Activated CD8-positive, alpha-beta memory T cell treated with anti-CD3 and anti-CD28 coated beads, Interleukin-2, amount 50 U/mL, for 24 hours (primary cell): ENCODE measurements around the gene CBX4.

ENCODE experiments used
- DNase-seq: peaks from one replicate; pipeline ENCODE4 v3.0.0-alpha.2; 2020; ENCODE audit errors: extremely low read depth

CBX4 gene

GRCh38 chr17:79839356-79840268, at the start of gene CBX4:
Gene CBX4, minus strand, starts transcription at chr17:79839440. Its CDS starts 189 bp downstream, at chr17:79839251.
- DNase-seq: peak; percentile 68

GRCh38 chr17:79888009-79888540, 48.8 kb upstream of the CBX4 start:
- no peak for DNase-seq

- DNase-seq: no peak
These were observed 48.3 kb upstream of the CBX4 start for GRCh38 chr17:79887451-79887991.

GRCh38 chr17:79883202-79883601, 44.0 kb upstream of the CBX4 start:
- DNase-seq: no peak

- no peak for DNase-seq
These were observed 39.2 kb upstream of the CBX4 start for GRCh38 chr17:79878329-79878947.

- no peak for DNase-seq
These were observed 37.8 kb upstream of the CBX4 start for GRCh38 chr17:79877041-79877440.

GRCh38 chr17:79875511-79875910, 36.3 kb upstream of the CBX4 start:
- no peak for DNase-seq

- no peak for DNase-seq
These were observed 35.2 kb upstream of the CBX4 start for GRCh38 chr17:79874329-79874981.

- DNase-seq: no peak
These were observed 34.3 kb upstream of the CBX4 start for GRCh38 chr17:79873583-79873982.

- no peak for DNase-seq
These were observed 33.5 kb upstream of the CBX4 start for GRCh38 chr17:79872762-79873161.

GRCh38 chr17:79871131-79871530, 31.9 kb upstream of the CBX4 start:
- no peak for DNase-seq

- no peak for DNase-seq
These were observed 31.3 kb upstream of the CBX4 start for GRCh38 chr17:79870540-79870939.

GRCh38 chr17:79866791-79867518, 27.7 kb upstream of the CBX4 start:
- no peak for DNase-seq

- DNase-seq: no peak
These were observed 26.3 kb upstream of the CBX4 start for GRCh38 chr17:79865351-79866210.

GRCh38 chr17:79864617-79865250, 25.5 kb upstream of the CBX4 start:
- DNase-seq: no peak

- DNase-seq: no peak
These were observed 24.9 kb upstream of the CBX4 start for GRCh38 chr17:79864147-79864546.

GRCh38 chr17:79862771-79863440, 23.7 kb upstream of the CBX4 start:
- no peak for DNase-seq

GRCh38 chr17:79862238-79862637, 23.0 kb upstream of the CBX4 start:
- no peak for DNase-seq
